Right lobe of liver (tissue), 6 donors: ENCODE data around the gene MBLAC1. TPM values are rescaled to one million over a fixed set of nuclear protein-coding genes. Genes with fewer than 3 reads are reported as not detected.

ENCODE experiments used
- ATAC-seq, 4 donors: fragments of 200-7000 bp; cut with Tn5 transposase; one replicate each; pipeline ENCODE4 v1.9.1; 2020; ENCODE audit warnings: mild to moderate bottlenecking in 4 of 4, moderate library complexity in 4 of 4
- DNase-seq, 3 donors: peaks; one replicate each; pipeline ENCODE4 v3.0.0-alpha.2; 2020
- H3K27ac ChIP-seq, 3 donors: fragments of 200-600 bp; one replicate each; pipeline ENCODE4 v1.8.0; 2022
- H3K27me3 ChIP-seq, 2 donors: fragments of 200-600 bp; one replicate each; pipeline ENCODE4 v1.8.0; 2022
- H3K36me3 ChIP-seq, 4 donors: fragments of 200-600 bp; sonication (generic) in 1 of 4; one replicate each; pipeline versions ENCODE4 v1.5.1 to v1.8.0; 2017 to 2022; ENCODE audit warnings: control low read depth in 1 of 4
- H3K4me1 ChIP-seq, 4 donors: fragments of 200-600 bp; sonication (generic) in 1 of 4; one replicate each; pipeline versions ENCODE4 v1.5.1 to v1.8.0; 2017 to 2022; ENCODE audit warnings: control low read depth in 1 of 4
- H3K4me3 ChIP-seq, 3 donors: fragments of 200-600 bp; one replicate each; pipeline ENCODE4 v1.8.0; 2022
- H3K9me3 ChIP-seq, 4 donors: fragments of 200-600 bp; sonication (generic) in 1 of 4; one replicate each; pipeline versions ENCODE4 v1.5.1 to v1.8.0; 2017 to 2022; ENCODE audit warnings: control low read depth in 1 of 4
- CTCF ChIP-seq, 4 donors: fragments of 200-600 bp in 3 of 4; fragments of 450-650 bp in 1 of 4; IDR thresholded peaks; one replicate each; pipeline versions ENCODE4 v1.5.1 to v1.8.0; 2016 to 2022; ENCODE audit warnings: antibody characterized with exemption in 4 of 4, mild to moderate bottlenecking in 2 of 4
- POLR2A ChIP-seq: fragments of 450-650 bp; IDR thresholded peaks from one replicate; pipeline ENCODE4 v1.6.1; 2017; ENCODE audit warnings: antibody characterized with exemption, mild to moderate bottlenecking
- WGBS: methylation state at CpG from one replicate; pipeline ENCODE4 v1.1.6; 2018; ENCODE audit warnings: low coverage, low lambda C conversion rate; ENCODE audit not compliant: insufficient coverage; ENCODE audit errors: missing lambda C conversion rate; 5-methylcytosine and 5-hydroxymethylcytosine counted together
- intact Hi-C, 2 donors: fragments of 100-400 bp; cut with DNase I; formaldehyde crosslinking; loops; one replicate each; pipeline versions ENCODE4 v1.11.2 to v1.14.1; 2022
- long read RNA-seq: library from polyadenylated mRNA; unstranded; transcript quantifications from one replicate; pipeline ENCODE4 v2.0.0, GENCODE V29; 2019
- total RNA-seq, 6 experiments: library from RNA; depleted of rRNA in 2 of 6; stranded (reverse); fragments of >200 nt in 2 of 6; fragmentation: NEBNext Ultra II Directional in 3 of 6; extraction: Animal tissue kit (Norgen Biotek cat#: 25700) in 3 of 6; gene quantifications; one replicate each; pipeline versions ENCODE4 v1.1.0 to v1.2.4, GENCODE V29; 2016 to 2023
- donor health status: DM: no; HTN: yes; CAD: no.
- donor health status: DM: no; HTN: no; CAD: no.
- donor health status: DM: no; HTN: no; CAD: no.
- donor health status: DM: no; HTN: yes; CAD: no.
- donor health status: DM: no; HTN: yes; CAD: no.

MBLAC1 gene
- 1 to 10 TPM in 3 of 6 experiments, under 1 TPM in 3; 0.35 to 2.7 (median 1.1) TPM for total RNA-seq
- long read RNA-seq: 0 reads

- ATAC-seq (peak; percentile 87 to 91 (median 89)), DNase-seq (peak; percentile 87 to 93 (median 90))
- under 1% methylated on average over 25 of the region's 85 CpGs for WGBS
- Histone ChIP-seq H3K4me1 (peaks cover 0 to 30% (median 0%) of the 10 kb centered on the region in 4 donors), H3K9me3 (no peaks in the 10 kb centered on the region), H3K27me3 (no peaks in the 10 kb centered on the region), H3K36me3 (no peaks in the 10 kb centered on the region), H3K27ac (peak within 1 kb of the TSS; percentile 87 to 97 (median 91)), H3K4me3 (peak within 1 kb of the TSS; percentile 80 to 85 (median 82))
- intact Hi-C loops: no loop called here
- TF ChIP-seq CTCF (IDR thresholded peaks at IDR 0.05) (no peak), POLR2A (no peak)
Measured at GRCh38 chr7:100126931-100127865, at the start of gene MBLAC1. MBLAC1 (plus strand) TSS chr7:100126967; CDS start chr7:100127396, 429 bp downstream.

GRCh38 chr7:100077205-100077604, 49.6 kb upstream of the MBLAC1 start:
- no peak for TF ChIP-seq CTCF (IDR thresholded peaks at IDR 0.05)
- no peak for TF ChIP-seq POLR2A
- ATAC-seq (no peak), DNase-seq (no peak)
- intact Hi-C loops: no loop called here
- 72% methylated on average over 4 of the region's 4 CpGs for WGBS
- peaks cover 0 to under 1% (median 0%) of the 10 kb centered on the region in 4 donors for H3K9me3 ChIP-seq
- no peak overlapping the region for H3K27ac ChIP-seq
- H3K27me3 ChIP-seq: no peaks in the 10 kb centered on the region
- H3K36me3 ChIP-seq: peaks cover 0 to 53% (median 36%) of the 10 kb centered on the region in 4 donors
- H3K4me1 ChIP-seq: peaks cover 0 to 28% (median 12%) of the 10 kb centered on the region in 4 donors
- no peak overlapping the region for H3K4me3 ChIP-seq

- H3K4me3 ChIP-seq: no peak overlapping the region
Measured at GRCh38 chr7:100079024-100079560, 47.7 kb upstream of the MBLAC1 start.

More at GRCh38 chr7:100079024-100079560, 47.7 kb upstream of the MBLAC1 start:
- Histone ChIP-seq H3K27ac (peak overlapping the region in 1 of 3 donors; percentile 44), H3K4me1 (peaks cover 0 to 35% (median 12%) of the 10 kb centered on the region in 4 donors), H3K27me3 (no peaks in the 10 kb centered on the region), H3K9me3 (no peaks in the 10 kb centered on the region), H3K36me3 (peaks cover 0 to 34% (median 19%) of the 10 kb centered on the region in 4 donors)
- intact Hi-C loops: no loop called here
- ATAC-seq (no peak), DNase-seq (no peak)
- TF ChIP-seq POLR2A: no peak
- TF ChIP-seq CTCF (IDR thresholded peaks at IDR 0.05): no peak
- WGBS: 50% methylated on average over 5 of the region's 7 CpGs
